SJSA1 (cell line): ENCODE results near the gene KCNK10. TPM values are rescaled to one million over a fixed set of nuclear protein-coding genes. Genes with fewer than 3 reads are reported as not detected.

Experiments
- DNase-seq, 2 experiments: peaks; one replicate each; pipeline ENCODE4 v3.0.0-alpha.2; 2015 to 2020; ENCODE audit warnings: low spot score in 2 of 2, low read depth in 1 of 2
- H3K27ac ChIP-seq: fragments of 250-450 bp; sonication (Bioruptor Pico); 2 replicates; pipeline ENCODE4 v1.5.1; 2020; ENCODE audit warnings: mild to moderate bottlenecking, moderate library complexity
- H3K27me3 ChIP-seq: fragments of 250-450 bp; sonication (Bioruptor Pico); replicated peaks from 2 replicates; pipeline ENCODE4 v1.5.1; 2020; ENCODE audit warnings: mild to moderate bottlenecking, moderate library complexity
- H3K36me3 ChIP-seq: fragments of 250-450 bp; sonication (Bioruptor Pico); 2 replicates; pipeline ENCODE4 v1.5.1; 2020; ENCODE audit warnings: mild to moderate bottlenecking
- H3K4me1 ChIP-seq: fragments of 250-450 bp; sonication (Bioruptor Pico); replicated peaks from 2 replicates; pipeline ENCODE4 v1.6.1; 2021; ENCODE audit warnings: mild to moderate bottlenecking
- H3K4me3 ChIP-seq: fragments of 250-450 bp; sonication (Bioruptor Pico); 2 replicates; pipeline ENCODE4 v1.5.1; 2020; ENCODE audit warnings: mild to moderate bottlenecking
- H3K9me3 ChIP-seq: fragments of 250-450 bp; sonication (Bioruptor Pico); replicated peaks from 2 replicates; pipeline ENCODE4 v1.5.1; 2020; ENCODE audit warnings: mild to moderate bottlenecking
- total RNA-seq: library from RNA; depleted of rRNA; stranded (reverse); fragments of >200 nt; shearing (Covaris generic); gene quantifications from 2 replicates; pipeline ENCODE4 v1.2.3, GENCODE V29; 2014; rRNA removed

Gene KCNK10
- not detected in 2 replicates for total RNA-seq

GRCh38 chr14:88323086-88323522 is at the start of gene KCNK10:
TSS of gene KCNK10 (minus strand) at chr14:88323269. CDS start at chr14:88322798, 471 bp downstream.
- Histone ChIP-seq H3K4me3 (peak within 1 kb of the TSS; percentile 4; the same call in 1 of the 2 replicates), H3K9me3 (no peaks in the 10 kb centered on the region), H3K27me3 (peaks cover 78% of the 10 kb centered on the region), H3K27ac (no peak within 1 kb of the TSS), H3K36me3 (no peaks in the 10 kb centered on the region), H3K4me1 (0 out of 2 replicates have a peak, but pooled peaks cover 5% of the 10 kb centered on the region)
- DNase-seq = no peak

GRCh38 chr14:88369496-88369895 is 46.4 kb upstream of the KCNK10 start:
- Histone ChIP-seq H3K27ac (no peak overlapping the region), H3K27me3 (0 out of 2 replicates have a peak, but pooled peaks cover 4% of the 10 kb centered on the region), H3K4me3 (no peak overlapping the region), H3K4me1 (no peaks in the 10 kb centered on the region), H3K36me3 (no peaks in the 10 kb centered on the region), H3K9me3 (no peaks in the 10 kb centered on the region)
- no peak for DNase-seq

GRCh38 chr14:88364710-88365413 is 41.8 kb upstream of the KCNK10 start:
- Histone ChIP-seq H3K27me3 (peaks cover 4% of the 10 kb centered on the region; the same call in 1 of the 2 replicates), H3K4me3 (no peak overlapping the region), H3K27ac (no peak overlapping the region), H3K9me3 (no peaks in the 10 kb centered on the region), H3K4me1 (no peaks in the 10 kb centered on the region), H3K36me3 (no peaks in the 10 kb centered on the region)
- no peak for DNase-seq

- no peak overlapping the region for H3K4me3 ChIP-seq
- H3K27me3 ChIP-seq = peaks cover 4% of the 10 kb centered on the region; the same call in 1 of the 2 replicates
- H3K27ac ChIP-seq = no peak overlapping the region
- no peaks in the 10 kb centered on the region for H3K4me1 ChIP-seq
- no peak for DNase-seq
- H3K36me3 ChIP-seq = no peaks in the 10 kb centered on the region
- H3K9me3 ChIP-seq = no peaks in the 10 kb centered on the region
These were observed 40.6 kb upstream of the KCNK10 start for GRCh38 chr14:88363644-88364043.

GRCh38 chr14:88359500-88359899 is 36.4 kb upstream of the KCNK10 start:
- Histone ChIP-seq H3K27me3 (no peaks in the 10 kb centered on the region; the same call in 1 of the 2 replicates), H3K4me3 (no peak overlapping the region), H3K9me3 (no peaks in the 10 kb centered on the region), H3K36me3 (no peaks in the 10 kb centered on the region), H3K4me1 (no peaks in the 10 kb centered on the region), H3K27ac (no peak overlapping the region)
- DNase-seq = no peak

- no peaks in the 10 kb centered on the region for H3K27me3 ChIP-seq
- no peak for DNase-seq
- no peaks in the 10 kb centered on the region for H3K9me3 ChIP-seq
- no peak overlapping the region for H3K27ac ChIP-seq
- no peaks in the 10 kb centered on the region for H3K36me3 ChIP-seq
- H3K4me1 ChIP-seq = no peaks in the 10 kb centered on the region
- no peak overlapping the region for H3K4me3 ChIP-seq
These were observed 31.3 kb upstream of the KCNK10 start for GRCh38 chr14:88354358-88354757.

GRCh38 chr14:88352698-88353097 is 29.6 kb upstream of the KCNK10 start:
- DNase-seq = no peak

GRCh38 chr14:88351966-88352691 is 29.1 kb upstream of the KCNK10 start:
- H3K4me3 ChIP-seq = no peak overlapping the region
- DNase-seq = no peak
- no peaks in the 10 kb centered on the region for H3K36me3 ChIP-seq
- H3K9me3 ChIP-seq = no peaks in the 10 kb centered on the region
- H3K4me1 ChIP-seq = no peaks in the 10 kb centered on the region
- H3K27me3 ChIP-seq = 0 out of 2 replicates have a peak, but pooled peaks cover 6% of the 10 kb centered on the region
- no peak overlapping the region for H3K27ac ChIP-seq

More at GRCh38 chr14:88352698-88353097, 29.6 kb upstream of the KCNK10 start:
- no peak overlapping the region for H3K4me3 ChIP-seq
- no peaks in the 10 kb centered on the region for H3K9me3 ChIP-seq
- H3K36me3 ChIP-seq = no peaks in the 10 kb centered on the region
- no peaks in the 10 kb centered on the region for H3K4me1 ChIP-seq
- H3K27me3 ChIP-seq = 0 out of 2 replicates have a peak, but pooled peaks cover 6% of the 10 kb centered on the region
- H3K27ac ChIP-seq = no peak overlapping the region

- H3K4me1 ChIP-seq = peaks cover 6% of the 10 kb centered on the region; the same call in 1 of the 2 replicates
- H3K9me3 ChIP-seq = no peaks in the 10 kb centered on the region
- no peak overlapping the region for H3K4me3 ChIP-seq
- 0 out of 2 replicates have a peak, but pooled peaks cover 6% of the 10 kb centered on the region for H3K27me3 ChIP-seq
- no peak for DNase-seq
- no peak overlapping the region for H3K27ac ChIP-seq
- H3K36me3 ChIP-seq = no peaks in the 10 kb centered on the region
These were observed 25.5 kb upstream of the KCNK10 start for GRCh38 chr14:88348546-88348945.

- Histone ChIP-seq H3K4me1 (peaks cover 6% of the 10 kb centered on the region; the same call in 1 of the 2 replicates), H3K9me3 (no peaks in the 10 kb centered on the region), H3K36me3 (no peaks in the 10 kb centered on the region), H3K4me3 (no peak overlapping the region), H3K27me3 (0 out of 2 replicates have a peak, but pooled peaks cover 6% of the 10 kb centered on the region), H3K27ac (no peak overlapping the region)
- DNase-seq = peak in 1 of 2 experiments; percentile 26
These were observed 23.1 kb upstream of the KCNK10 start for GRCh38 chr14:88346048-88346639.

GRCh38 chr14:88342980-88343379 is 19.9 kb upstream of the KCNK10 start:
- Histone ChIP-seq H3K27me3 (no peaks in the 10 kb centered on the region; the same call in 1 of the 2 replicates), H3K36me3 (no peaks in the 10 kb centered on the region)

GRCh38 chr14:88340357-88340756 is 17.3 kb upstream of the KCNK10 start:
- Histone ChIP-seq H3K4me3 (no peak overlapping the region), H3K9me3 (no peaks in the 10 kb centered on the region), H3K36me3 (no peaks in the 10 kb centered on the region), H3K27ac (no peak overlapping the region), H3K27me3 (no peaks in the 10 kb centered on the region; the same call in 1 of the 2 replicates), H3K4me1 (no peaks in the 10 kb centered on the region)
- DNase-seq = no peak

More at GRCh38 chr14:88342980-88343379, 19.9 kb upstream of the KCNK10 start:
- H3K27ac ChIP-seq = no peak overlapping the region
- H3K4me3 ChIP-seq = no peak overlapping the region
- DNase-seq = no peak
- no peaks in the 10 kb centered on the region for H3K9me3 ChIP-seq
- peaks cover 6% of the 10 kb centered on the region; the same call in 1 of the 2 replicates for H3K4me1 ChIP-seq

- no peak overlapping the region for H3K27ac ChIP-seq
- H3K9me3 ChIP-seq = no peaks in the 10 kb centered on the region
- no peak for DNase-seq
- peaks cover 14% of the 10 kb centered on the region for H3K27me3 ChIP-seq
- no peaks in the 10 kb centered on the region for H3K4me1 ChIP-seq
- H3K36me3 ChIP-seq = no peaks in the 10 kb centered on the region
- no peak overlapping the region for H3K4me3 ChIP-seq
These were observed 10.0 kb upstream of the KCNK10 start for GRCh38 chr14:88333036-88333435.
